Ishikawa (cell line): Measurements from ENCODE around the gene CFH.

Experiments used
- CEBPB ChIP-seq: IDR thresholded peaks from 2 replicates; pipeline ENCODE4 v1.6.1; 2012
- CREB1 ChIP-seq: IDR thresholded peaks from 2 replicates; pipeline ENCODE4 v1.6.1; 2012; ENCODE audit warnings: low read depth
- EGR1 ChIP-seq: IDR thresholded peaks from 2 replicates; pipeline ENCODE4 v1.6.1; 2012
- EP300 ChIP-seq: IDR thresholded peaks from 2 replicates; pipeline ENCODE4 v1.6.1; 2012; ENCODE audit warnings: borderline replicate concordance
- FOXM1 ChIP-seq: IDR thresholded peaks from 2 replicates; pipeline ENCODE4 v1.6.1; 2012; ENCODE audit warnings: low read depth, borderline replicate concordance
- MAX ChIP-seq: IDR thresholded peaks from 2 replicates; pipeline ENCODE4 v1.6.1; 2012
- NFIC ChIP-seq: IDR thresholded peaks from 2 replicates; pipeline ENCODE4 v1.6.1; 2012
- RAD21 ChIP-seq: IDR thresholded peaks from 2 replicates; pipeline ENCODE4 v1.6.1; 2012; ENCODE audit warnings: low read depth
- REST ChIP-seq: IDR thresholded peaks from 2 replicates; pipeline ENCODE4 v1.6.1; 2012; ENCODE audit warnings: low read depth, mild to moderate bottlenecking
- TAF1 ChIP-seq: IDR thresholded peaks from 2 replicates; pipeline ENCODE4 v1.6.1; 2012; ENCODE audit warnings: low read depth, mild to moderate bottlenecking
- TCF12 ChIP-seq: IDR thresholded peaks from 2 replicates; pipeline ENCODE4 v1.6.1; 2012; ENCODE audit warnings: low read depth
- TEAD4 ChIP-seq: IDR thresholded peaks from 2 replicates; pipeline ENCODE4 v1.6.1; 2012
- USF1 ChIP-seq: IDR thresholded peaks from 2 replicates; pipeline ENCODE4 v1.6.1; 2012
- YY1 ChIP-seq: IDR thresholded peaks from 2 replicates; pipeline ENCODE4 v1.6.1; 2012; ENCODE audit warnings: low read depth
- ZBTB7A ChIP-seq: IDR thresholded peaks from 2 replicates; pipeline ENCODE4 v1.6.1; 2012; ENCODE audit warnings: low read depth

Gene CFH

GRCh38 chr1:196734460-196734859, 82.6 kb downstream of the CFH start:
- no peak for TF ChIP-seq ZBTB7A
- TF ChIP-seq NFIC = no peak
- TF ChIP-seq TEAD4 = no peak
- no peak for TF ChIP-seq RAD21
- no peak for TF ChIP-seq REST
- TF ChIP-seq YY1 = no peak
- no peak for TF ChIP-seq CREB1
- no peak for TF ChIP-seq MAX
- no peak for TF ChIP-seq TAF1
- no peak for TF ChIP-seq TCF12
- TF ChIP-seq FOXM1 = no peak
- no peak for TF ChIP-seq EP300
- no peak for TF ChIP-seq USF1

- TF ChIP-seq USF1 (no peak), CREB1 (no peak), YY1 (no peak), EGR1 (no peak), CEBPB (no peak), TCF12 (no peak), RAD21 (no peak), MAX (no peak)
Measured at GRCh38 chr1:196738730-196739129, 86.9 kb downstream of the CFH start.

GRCh38 chr1:196743244-196743643, 91.4 kb downstream of the CFH start:
- peak; percentile 40 for TF ChIP-seq RAD21

- no peak for TF ChIP-seq YY1
- TF ChIP-seq FOXM1 = no peak
- TF ChIP-seq RAD21 = no peak
- TF ChIP-seq NFIC = no peak
- TF ChIP-seq TEAD4 = no peak
- TF ChIP-seq MAX = no peak
- TF ChIP-seq EGR1 = no peak
- TF ChIP-seq CREB1 = no peak
- no peak for TF ChIP-seq EP300
- no peak for TF ChIP-seq CEBPB
- no peak for TF ChIP-seq USF1
Measured at GRCh38 chr1:196773713-196774112, 121.9 kb downstream of the CFH start.

GRCh38 chr1:196774175-196774574, 122.3 kb downstream of the CFH start:
- TF ChIP-seq TAF1 (no peak), CEBPB (no peak), RAD21 (no peak), CREB1 (no peak), EGR1 (no peak), EP300 (no peak), YY1 (no peak), MAX (no peak), REST (no peak), TCF12 (no peak), NFIC (no peak), FOXM1 (no peak)

- TF ChIP-seq FOXM1 (no peak), TCF12 (no peak), TAF1 (no peak)
Measured at GRCh38 chr1:196774603-196775002, 122.8 kb downstream of the CFH start, which contains the start of gene CFHR3. CFHR3 (plus strand) TSS chr1:196774840; CDS start chr1:196774887, 47 bp downstream.
